IPS DF 4.7 (cell line): Measurements from ENCODE around the gene RHBG.
A peak's percentile ranks its signal among the peaks of the same experiment; 100 is the strongest.
"Not testable (repeated sequence)": the region's sequence is repeated elsewhere in the genome, so short reads cannot be mapped to it uniquely, and the experiment has no call there.

ENCODE experiments used
- DNase-seq: peaks from one replicate; pipeline ENCODE4 v3.0.0-alpha.2; 2013; ENCODE audit warnings: low spot score; ENCODE audit errors: extremely low read depth

Gene RHBG

GRCh38 chr1:156360534-156360933 is 8.5 kb upstream of the RHBG start:
- no peak for DNase-seq

GRCh38 chr1:156365754-156366153 is 3.3 kb upstream of the RHBG start:
- DNase-seq, result no peak

- DNase-seq, result no peak
These were observed 2.4 kb upstream of the RHBG start for GRCh38 chr1:156366378-156367166.

GRCh38 chr1:156367383-156368156 is 1.4 kb upstream of the RHBG start:
- no peak for DNase-seq

GRCh38 chr1:156368157-156368658 is 803 bp upstream of the RHBG start:
- no peak for DNase-seq

- not testable (repeated sequence) for DNase-seq
These were observed 775 bp downstream of the RHBG start for GRCh38 chr1:156369685-156370286.

GRCh38 chr1:156371553-156372264 is 2.7 kb downstream of the RHBG start:
- no peak for DNase-seq

GRCh38 chr1:156372265-156372586 is 3.2 kb downstream of the RHBG start:
- no peak for DNase-seq

GRCh38 chr1:156372876-156373275 is 3.9 kb downstream of the RHBG start:
- no peak for DNase-seq

GRCh38 chr1:156373546-156373945 is 4.5 kb downstream of the RHBG start:
- DNase-seq, result no peak

GRCh38 chr1:156376146-156376545 is 7.1 kb downstream of the RHBG start:
- no peak for DNase-seq

GRCh38 chr1:156376958-156377919 is 8.2 kb downstream of the RHBG start:
- DNase-seq, result no peak

- no peak for DNase-seq
These were observed 9.5 kb downstream of the RHBG start for GRCh38 chr1:156378557-156378956.

- no peak for DNase-seq
These were observed 10.6 kb downstream of the RHBG start for GRCh38 chr1:156379420-156380165.

GRCh38 chr1:156382561-156382960 is 13.6 kb downstream of the RHBG start:
- no peak for DNase-seq

- peak; percentile 44 for DNase-seq
These were observed 14.0 kb downstream of the RHBG start for GRCh38 chr1:156383023-156383422.

- DNase-seq, result no peak
These were observed 15.0 kb downstream of the RHBG start for GRCh38 chr1:156384007-156384406.

GRCh38 chr1:156384658-156385057 is 15.6 kb downstream of the RHBG start:
- DNase-seq, result no peak

GRCh38 chr1:156385534-156386031 is 16.6 kb downstream of the RHBG start:
- peak; percentile 36 for DNase-seq
